ENCODE measurements around the gene COTL1. TPM values are rescaled to one million over a fixed set of nuclear protein-coding genes. Genes with fewer than 3 reads are reported as not detected.
"Not testable (repeated sequence)": the region's sequence is repeated elsewhere in the genome, so short reads cannot be mapped to it uniquely, and the experiment has no call there.

The COTL1 gene
- total RNA-seq, 2 experiments from 2014 or later: 179 to 181 TPM

GRCh38 chr16:84559311-84559932 is 58.5 kb downstream of the COTL1 start:
- ATAC-seq (ENCODE audit: poor library complexity) (no peak), DNase-seq (no peak)
- TF ChIP-seq CTCF (IDR thresholded peaks at IDR 0.05): no peak
- peaks cover 7% of the 10 kb centered on the region for H3K4me1 Mint-ChIP-seq (ENCODE audit: low read depth)
- peaks cover 15% of the 10 kb centered on the region for H3K36me3 Mint-ChIP-seq (ENCODE audit: low read depth)
- H3K27me3 Mint-ChIP-seq: no peaks in the 10 kb centered on the region
- ChIA-PET CTCF (no interaction called here), POLR2A (no interaction called here)
- H3K27ac Mint-ChIP-seq: no peak overlapping the region
- intact Hi-C loops (cut with DNase I, micrococcal nuclease): loop anchor here in 1 of 2 experiments (5.0 kb wide), 1 partner anchor 47 kb away; no protein-coding TSS in a partner anchor
- peaks cover 7% of the 10 kb centered on the region for H3K36me3 ChIP-seq (ENCODE audit: insufficient read depth, low read length)
- no peaks in the 10 kb centered on the region for H3K27me3 ChIP-seq (ENCODE audit: control insufficient read depth in 1 of 2, insufficient read depth in 2 of 2, low read length in 2 of 2)
- no peak overlapping the region for H3K4me3 Mint-ChIP-seq
- no peaks in the 10 kb centered on the region for H3K9me3 ChIP-seq (ENCODE audit: control insufficient read depth in 1 of 2, insufficient read depth in 1 of 2, low read length in 2 of 2)
- no peaks in the 10 kb centered on the region for H3K9me3 Mint-ChIP-seq
- peaks cover 7% of the 10 kb centered on the region for H3K4me1 ChIP-seq (ENCODE audit: insufficient read depth, low read length)
- no peak overlapping the region for H3K4me3 ChIP-seq (ENCODE audit: low read length)
- H3K27ac ChIP-seq (ENCODE audit: low read depth in 1 of 2, low read length in 2 of 2): no peak overlapping the region

GRCh38 chr16:84558850-84559249 is 59.0 kb downstream of the COTL1 start:
- H3K9me3 ChIP-seq (ENCODE audit: control insufficient read depth in 1 of 2, insufficient read depth in 1 of 2, low read length in 2 of 2); H3K9me3 Mint-ChIP-seq; H3K36me3 Mint-ChIP-seq (ENCODE audit: low read depth); ATAC-seq (ENCODE audit: poor library complexity); H3K27me3 Mint-ChIP-seq; H3K27ac ChIP-seq (ENCODE audit: low read depth in 1 of 2, low read length in 2 of 2); DNase-seq; H3K4me3 Mint-ChIP-seq; H3K27me3 ChIP-seq (ENCODE audit: control insufficient read depth in 1 of 2, insufficient read depth in 2 of 2, low read length in 2 of 2); H3K27ac Mint-ChIP-seq; POLR2A ChIA-PET; H3K36me3 ChIP-seq (ENCODE audit: insufficient read depth, low read length); H3K4me3 ChIP-seq (ENCODE audit: low read length); H3K4me1 Mint-ChIP-seq (ENCODE audit: low read depth); CTCF ChIA-PET: not testable (repeated sequence)
- peaks cover 12% of the 10 kb centered on the region for H3K4me1 ChIP-seq (ENCODE audit: insufficient read depth, low read length)
- intact Hi-C loops (cut with DNase I, micrococcal nuclease): loop anchor here in 1 of 2 experiments (5.0 kb wide), 1 partner anchor 47 kb away; no protein-coding TSS in a partner anchor

- no peak overlapping the region for H3K27ac Mint-ChIP-seq
- intact Hi-C loops (cut with DNase I, micrococcal nuclease): loop anchor here in 1 of 2 experiments (5.0 kb wide), 1 partner anchor 45 kb away; no protein-coding TSS in a partner anchor
Measured at GRCh38 chr16:84557504-84557903, 60.4 kb downstream of the COTL1 start.

More at GRCh38 chr16:84557504-84557903, 60.4 kb downstream of the COTL1 start:
- Histone ChIP-seq H3K27me3 (ENCODE audit: control insufficient read depth in 1 of 2, insufficient read depth in 2 of 2, low read length in 2 of 2) (no peaks in the 10 kb centered on the region), H3K9me3 (ENCODE audit: control insufficient read depth in 1 of 2, insufficient read depth in 1 of 2, low read length in 2 of 2) (no peaks in the 10 kb centered on the region), H3K36me3 (ENCODE audit: insufficient read depth, low read length) (no peaks in the 10 kb centered on the region), H3K4me3 (ENCODE audit: low read length) (no peak overlapping the region), H3K4me1 (ENCODE audit: insufficient read depth, low read length) (peaks cover 15% of the 10 kb centered on the region), H3K27ac (ENCODE audit: low read depth in 1 of 2, low read length in 2 of 2) (no peak overlapping the region)
- H3K27me3 Mint-ChIP-seq: no peaks in the 10 kb centered on the region
- no peak for TF ChIP-seq CTCF (IDR thresholded peaks at IDR 0.05)
- peaks cover 7% of the 10 kb centered on the region for H3K4me1 Mint-ChIP-seq (ENCODE audit: low read depth)
- ChIA-PET POLR2A (no interaction called here), CTCF (interaction anchor here (0.7 to 1.4 kb wide), 2 partner anchors 65 to 71 kb away, joined by 3 read pairs; no protein-coding TSS in a partner anchor)
- DNase-seq (no peak), ATAC-seq (ENCODE audit: poor library complexity) (no peak)
- H3K9me3 Mint-ChIP-seq: no peaks in the 10 kb centered on the region
- H3K4me3 Mint-ChIP-seq: no peak overlapping the region
- H3K36me3 Mint-ChIP-seq (ENCODE audit: low read depth): no peaks in the 10 kb centered on the region

All from CD4-positive, alpha-beta T cell (primary cell).